NAMALWA (cell line): ENCODE data around the gene DCUN1D1.

ENCODE experiments used
- DNase-seq: peaks from one replicate; pipeline ENCODE4 v3.0.0-alpha.2; 2015; ENCODE audit warnings: low spot score

DCUN1D1 gene

GRCh38 chr3:182936239-182936917, 44.0 kb downstream of the DCUN1D1 start:
- DNase-seq: no peak

GRCh38 chr3:182935803-182936202, 44.5 kb downstream of the DCUN1D1 start:
- no peak for DNase-seq

GRCh38 chr3:182925944-182926337, 54.4 kb downstream of the DCUN1D1 start:
- DNase-seq: no peak

GRCh38 chr3:182925330-182925943, 54.9 kb downstream of the DCUN1D1 start:
- peak; percentile 19 for DNase-seq

- no peak for DNase-seq
These were observed 58.5 kb downstream of the DCUN1D1 start for GRCh38 chr3:182921665-182922355.

- DNase-seq: no peak
These were observed 59.7 kb downstream of the DCUN1D1 start for GRCh38 chr3:182920515-182921084.

- DNase-seq: no peak
These were observed 60.4 kb downstream of the DCUN1D1 start for GRCh38 chr3:182919866-182920357.

GRCh38 chr3:182917134-182917533, 63.2 kb downstream of the DCUN1D1 start:
- DNase-seq: no peak

GRCh38 chr3:182914341-182914740, 66.0 kb downstream of the DCUN1D1 start:
- DNase-seq: no peak

- no peak for DNase-seq
These were observed 66.4 kb downstream of the DCUN1D1 start for GRCh38 chr3:182913889-182914288.

GRCh38 chr3:182912474-182912873, 67.9 kb downstream of the DCUN1D1 start:
- DNase-seq: no peak

- no peak for DNase-seq
These were observed 68.6 kb downstream of the DCUN1D1 start for GRCh38 chr3:182911782-182912111.

GRCh38 chr3:182910936-182911781, 69.2 kb downstream of the DCUN1D1 start:
- no peak for DNase-seq

- peak; percentile 54 for DNase-seq
These were observed 70.9 kb downstream of the DCUN1D1 start for GRCh38 chr3:182909318-182910040.

GRCh38 chr3:182908471-182908870, 71.9 kb downstream of the DCUN1D1 start:
- DNase-seq: no peak

GRCh38 chr3:182906036-182906435, 74.3 kb downstream of the DCUN1D1 start:
- DNase-seq: no peak

GRCh38 chr3:182905623-182906022, 74.7 kb downstream of the DCUN1D1 start:
- DNase-seq: no peak

- no peak for DNase-seq
These were observed 76.2 kb downstream of the DCUN1D1 start for GRCh38 chr3:182904164-182904563.

- DNase-seq: no peak
These were observed 78.1 kb downstream of the DCUN1D1 start for GRCh38 chr3:182902236-182902635.

GRCh38 chr3:182896553-182896952, 83.8 kb downstream of the DCUN1D1 start:
- DNase-seq: no peak

GRCh38 chr3:182895513-182896112, 84.7 kb downstream of the DCUN1D1 start:
- DNase-seq: no peak
